CD14-positive monocyte (primary cell): ENCODE measurements around the gene GNAL. TPM values are rescaled to one million over a fixed set of nuclear protein-coding genes. Genes with fewer than 3 reads are reported as not detected.

ENCODE experiments used
- DNase-seq, 3 donors: peaks; one replicate each; pipeline ENCODE4 v3.0.0-alpha.2; 2011 to 2022
- H2AFZ ChIP-seq: 2 replicates; pipeline ENCODE4 v1.6.0; 2012; ENCODE audit warnings: mild to moderate bottlenecking, low read depth, low read length, inconsistent platforms; ENCODE audit not compliant: insufficient read depth, poor library complexity, severe bottlenecking
- H3K27ac ChIP-seq, 2 donors: 1 replicate in 1 of 2; 2 replicates in 1 of 2; pipeline ENCODE4 v1.5.1; 2012 to 2013; ENCODE audit warnings: low read length in 2 of 2, control low read depth in 1 of 2, inconsistent platforms in 1 of 2, low read depth in 1 of 2, mild to moderate bottlenecking in 1 of 2
- H3K27me3 ChIP-seq, 2 donors: one replicate each; pipeline versions ENCODE4 v1.6.0 to v1.6.1; 2011 to 2013; ENCODE audit warnings: low read length in 2 of 2; ENCODE audit not compliant: control insufficient read depth in 2 of 2, insufficient read depth in 2 of 2
- H3K36me3 ChIP-seq, 2 donors: replicated peaks in 1 of 2; 1 replicate in 1 of 2; 2 replicates in 1 of 2; pipeline versions ENCODE4 v1.5.1 to v1.6.1; 2012 to 2013; ENCODE audit warnings: low read length in 2 of 2, control low read depth in 1 of 2, inconsistent platforms in 1 of 2, mild to moderate bottlenecking in 1 of 2; ENCODE audit not compliant: insufficient read depth in 2 of 2, control insufficient read depth in 1 of 2
- H3K4me1 ChIP-seq, 2 donors: 1 replicate in 1 of 2; 2 replicates in 1 of 2; pipeline versions ENCODE4 v1.5.1 to v1.6.1; 2012 to 2013; ENCODE audit warnings: low read length in 2 of 2, control low read depth in 1 of 2, inconsistent platforms in 1 of 2, mild to moderate bottlenecking in 1 of 2, moderate library complexity in 1 of 2; ENCODE audit not compliant: insufficient read depth in 2 of 2, control insufficient read depth in 1 of 2
- H3K4me2 ChIP-seq: replicated peaks from 2 replicates; pipeline ENCODE3; 2012; ENCODE audit warnings: low read length, moderate library complexity, mild to moderate bottlenecking; ENCODE audit not compliant: poor library complexity, severe bottlenecking; ENCODE audit errors: extremely low read depth
- H3K4me3 ChIP-seq, 3 experiments: fragments of 200-600 bp in 1 of 3; sonication (generic) in 1 of 3; replicated peaks in 1 of 3; 1 replicate in 2 of 3; 2 replicates in 1 of 3; pipeline ENCODE4 v1.5.1; 2011 to 2013; ENCODE audit warnings: low read length in 3 of 3, mild to moderate bottlenecking in 3 of 3, control low read depth in 2 of 3, low read depth in 2 of 3, inconsistent platforms in 1 of 3, moderate library complexity in 1 of 3
- H3K79me2 ChIP-seq: 2 replicates; pipeline ENCODE4 v1.6.0; 2012; ENCODE audit warnings: mild to moderate bottlenecking, control low read depth, inconsistent platforms, low read length, moderate library complexity; ENCODE audit not compliant: insufficient read depth
- H3K9ac ChIP-seq: 2 replicates; pipeline ENCODE4 v1.6.0; 2017; ENCODE audit warnings: low read length, mild to moderate bottlenecking; ENCODE audit not compliant: insufficient read depth, poor library complexity, severe bottlenecking
- H3K9me3 ChIP-seq, 2 donors: replicated peaks in 1 of 2; 1 replicate in 1 of 2; 2 replicates in 1 of 2; pipeline versions ENCODE4 v1.5.1 to v1.6.1; 2012 to 2013; ENCODE audit warnings: low read length in 2 of 2, control low read depth in 1 of 2; ENCODE audit not compliant: control insufficient read depth in 1 of 2, insufficient read depth in 1 of 2
- H4K20me1 ChIP-seq: 2 replicates; pipeline ENCODE4 v1.6.0; 2012; ENCODE audit warnings: mild to moderate bottlenecking, low read length, control low read depth, moderate library complexity; ENCODE audit not compliant: insufficient read depth
- H3K27ac Mint-ChIP-seq, 7 donors: one replicate each; pipeline ENCODE4 v1.8.0; 2020; ENCODE audit warnings: mild to moderate bottlenecking in 7 of 7, mixed read lengths in 7 of 7, moderate library complexity in 6 of 7, inconsistent platforms in 2 of 7
- H3K27me3 Mint-ChIP-seq, 3 donors: one replicate each; pipeline ENCODE4 v1.8.0; 2021 to 2022; ENCODE audit warnings: low read depth in 3 of 3, mild to moderate bottlenecking in 3 of 3, mixed read lengths in 3 of 3, moderate library complexity in 3 of 3, inconsistent platforms in 1 of 3
- H3K36me3 Mint-ChIP-seq, 2 donors: one replicate each; pipeline ENCODE4 v1.8.0; 2020; ENCODE audit warnings: mixed read lengths in 2 of 2, inconsistent platforms in 1 of 2, mild to moderate bottlenecking in 1 of 2
- H3K4me1 Mint-ChIP-seq: one replicate; pipeline ENCODE4 v1.8.0; 2020; ENCODE audit warnings: mild to moderate bottlenecking, mixed read lengths
- H3K4me3 Mint-ChIP-seq, 2 donors: one replicate each; pipeline ENCODE4 v1.8.0; 2020; ENCODE audit warnings: mild to moderate bottlenecking in 2 of 2, mixed read lengths in 2 of 2, moderate library complexity in 1 of 2
- H3K9me3 Mint-ChIP-seq, 7 donors: one replicate each; pipeline ENCODE4 v1.8.0; 2020 to 2022; ENCODE audit warnings: mixed read lengths in 7 of 7, mild to moderate bottlenecking in 6 of 7, moderate library complexity in 6 of 7, inconsistent platforms in 2 of 7
- WGBS: methylation state at CpG from one replicate; pipeline ENCODE4 v1.1.5; 2013; ENCODE audit warnings: missing lambda C conversion rate; ENCODE audit not compliant: insufficient coverage; 5-methylcytosine and 5-hydroxymethylcytosine counted together
- intact Hi-C, 2 donors: fragments of 100-400 bp; cut with micrococcal nuclease; formaldehyde crosslinking; loops; one replicate each; pipeline versions ENCODE4 v1.15.0 to v1.15.1; 2023
- polyA plus RNA-seq, 3 donors: library from polyadenylated mRNA; depleted of rRNA in 1 of 3; unstranded in 2 of 3; stranded (reverse) in 1 of 3; fragments of 300-500 nt in 2 of 3; fragments of >200 nt in 1 of 3; fragmentation: Illumina TruSeq in 2 of 3; gene quantifications; 1 replicate in 2 of 3; 2 replicates in 1 of 3; pipeline ENCODE4 v1.2.3, GENCODE V29; 2012 to 2021
- TF ChIP-seq, protein P1 (sequence below): fragments of 200-600 bp; IDR thresholded peaks from one replicate; pipeline ENCODE4 v1.8.0; 2022; ENCODE audit warnings: antibody characterized with exemption, mild to moderate bottlenecking

Gene GNAL
- polyA plus RNA-seq, 3 donors: 0.01 to 0.03 TPM; not detected in 1

DNA sequence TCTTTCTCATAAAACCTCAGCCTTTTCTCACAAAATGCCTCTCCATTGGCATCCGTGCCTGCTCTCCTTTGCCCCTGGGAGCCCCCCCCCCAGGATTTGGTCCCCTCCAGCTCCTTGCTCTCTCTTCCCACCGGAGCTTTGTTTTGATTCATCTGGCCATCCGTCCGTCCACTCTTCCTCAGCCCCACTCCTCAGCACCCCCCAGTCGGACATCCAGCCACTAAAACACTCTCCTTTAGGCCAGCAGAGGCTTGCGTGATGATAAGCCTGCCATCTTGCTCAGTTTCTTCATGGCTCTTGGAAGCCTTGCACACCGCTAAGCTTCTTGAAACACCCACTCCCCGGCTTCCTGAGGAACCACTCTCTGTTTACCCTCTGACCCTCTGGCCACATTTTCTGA lies 31.5 kb upstream of the GNAL start:
- no peak overlapping the region for H2AFZ ChIP-seq
- H3K4me2 ChIP-seq: no peak overlapping the region
- peaks cover 4% of the 10 kb centered on the region for H3K4me1 Mint-ChIP-seq
- DNase-seq: no peak
- no peaks in the 10 kb centered on the region for H3K36me3 ChIP-seq
- H3K27ac Mint-ChIP-seq: no peak overlapping the region
- H3K27ac ChIP-seq: no peak overlapping the region
- H3K9ac ChIP-seq: no peak overlapping the region
- H3K36me3 Mint-ChIP-seq: no peaks in the 10 kb centered on the region
- intact Hi-C loops: loop anchor here (5.0 to 10.0 kb wide), 2 partner anchors 377 to 580 kb away; no protein-coding TSS in a partner anchor
- TF ChIP-seq, protein P1, sequence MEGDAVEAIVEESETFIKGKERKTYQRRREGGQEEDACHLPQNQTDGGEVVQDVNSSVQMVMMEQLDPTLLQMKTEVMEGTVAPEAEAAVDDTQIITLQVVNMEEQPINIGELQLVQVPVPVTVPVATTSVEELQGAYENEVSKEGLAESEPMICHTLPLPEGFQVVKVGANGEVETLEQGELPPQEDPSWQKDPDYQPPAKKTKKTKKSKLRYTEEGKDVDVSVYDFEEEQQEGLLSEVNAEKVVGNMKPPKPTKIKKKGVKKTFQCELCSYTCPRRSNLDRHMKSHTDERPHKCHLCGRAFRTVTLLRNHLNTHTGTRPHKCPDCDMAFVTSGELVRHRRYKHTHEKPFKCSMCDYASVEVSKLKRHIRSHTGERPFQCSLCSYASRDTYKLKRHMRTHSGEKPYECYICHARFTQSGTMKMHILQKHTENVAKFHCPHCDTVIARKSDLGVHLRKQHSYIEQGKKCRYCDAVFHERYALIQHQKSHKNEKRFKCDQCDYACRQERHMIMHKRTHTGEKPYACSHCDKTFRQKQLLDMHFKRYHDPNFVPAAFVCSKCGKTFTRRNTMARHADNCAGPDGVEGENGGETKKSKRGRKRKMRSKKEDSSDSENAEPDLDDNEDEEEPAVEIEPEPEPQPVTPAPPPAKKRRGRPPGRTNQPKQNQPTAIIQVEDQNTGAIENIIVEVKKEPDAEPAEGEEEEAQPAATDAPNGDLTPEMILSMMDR: no peak
- H3K9me3 ChIP-seq: no peaks in the 10 kb centered on the region
- H3K27me3 ChIP-seq: peaks cover 0 to 3% of the 10 kb centered on the region in 2 donors
- peaks cover 6 to 31% (median 14%) of the 10 kb centered on the region in 3 donors for H3K27me3 Mint-ChIP-seq
- no peaks in the 10 kb centered on the region for H3K79me2 ChIP-seq
- no peak overlapping the region for H3K4me3 Mint-ChIP-seq
- WGBS: 94% methylated on average over 8 of the region's 8 CpGs
- no peaks in the 10 kb centered on the region for H3K9me3 Mint-ChIP-seq
- no peak overlapping the region for H3K4me3 ChIP-seq
- no peaks in the 10 kb centered on the region for H4K20me1 ChIP-seq
- no peaks in the 10 kb centered on the region for H3K4me1 ChIP-seq

DNA sequence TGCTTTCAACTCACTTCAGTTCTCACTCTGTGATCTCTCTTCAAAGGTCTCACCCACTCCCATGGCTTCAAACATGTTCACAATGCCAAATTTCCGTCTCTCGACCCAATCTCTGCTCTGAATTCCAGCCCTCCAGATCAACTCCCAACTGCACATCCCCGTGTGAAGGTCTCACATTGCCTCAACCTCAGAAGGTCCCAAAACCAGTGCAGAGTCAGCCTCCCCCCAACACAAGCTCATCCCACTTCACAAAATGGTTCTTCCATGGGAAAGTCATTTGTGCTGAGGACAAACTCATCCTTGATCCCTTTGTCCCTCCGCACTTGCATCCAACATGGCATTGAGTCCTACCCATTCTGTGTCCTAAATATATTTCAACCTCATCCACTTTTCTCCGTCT lies 31.0 kb upstream of the GNAL start:
- H3K27ac ChIP-seq: no peak overlapping the region
- H3K9ac ChIP-seq: no peak overlapping the region
- DNase-seq: no peak
- Mint-ChIP-seq H3K36me3 (no peaks in the 10 kb centered on the region), H3K27me3 (peaks cover 6 to 29% (median 12%) of the 10 kb centered on the region in 3 donors), H3K9me3 (no peaks in the 10 kb centered on the region), H3K4me3 (no peak overlapping the region), H3K4me1 (peaks cover 4% of the 10 kb centered on the region), H3K27ac (no peak overlapping the region)
- 96% methylated on average over 5 of the region's 5 CpGs for WGBS
- no peaks in the 10 kb centered on the region for H3K4me1 ChIP-seq
- no peaks in the 10 kb centered on the region for H3K36me3 ChIP-seq
- intact Hi-C loops: loop anchor here (5.0 to 10.0 kb wide), 2 partner anchors 377 to 579 kb away; no protein-coding TSS in a partner anchor
- no peaks in the 10 kb centered on the region for H3K79me2 ChIP-seq
- H4K20me1 ChIP-seq: no peaks in the 10 kb centered on the region
- H3K4me2 ChIP-seq: no peak overlapping the region
- H3K9me3 ChIP-seq: no peaks in the 10 kb centered on the region
- H3K4me3 ChIP-seq: no peak overlapping the region
- peaks cover 0 to 3% of the 10 kb centered on the region in 2 donors for H3K27me3 ChIP-seq
- TF ChIP-seq, protein P1: no peak
- H2AFZ ChIP-seq: no peak overlapping the region
